ENCODE measurements around the gene KIFC3. TPM values are rescaled to one million over a fixed set of nuclear protein-coding genes. Genes with fewer than 3 reads are reported as not detected.

Gene KIFC3
- total and polyA plus RNA-seq, 9 donors, result 4.6 to 54.0 (median 23.8) TPM

DNA sequence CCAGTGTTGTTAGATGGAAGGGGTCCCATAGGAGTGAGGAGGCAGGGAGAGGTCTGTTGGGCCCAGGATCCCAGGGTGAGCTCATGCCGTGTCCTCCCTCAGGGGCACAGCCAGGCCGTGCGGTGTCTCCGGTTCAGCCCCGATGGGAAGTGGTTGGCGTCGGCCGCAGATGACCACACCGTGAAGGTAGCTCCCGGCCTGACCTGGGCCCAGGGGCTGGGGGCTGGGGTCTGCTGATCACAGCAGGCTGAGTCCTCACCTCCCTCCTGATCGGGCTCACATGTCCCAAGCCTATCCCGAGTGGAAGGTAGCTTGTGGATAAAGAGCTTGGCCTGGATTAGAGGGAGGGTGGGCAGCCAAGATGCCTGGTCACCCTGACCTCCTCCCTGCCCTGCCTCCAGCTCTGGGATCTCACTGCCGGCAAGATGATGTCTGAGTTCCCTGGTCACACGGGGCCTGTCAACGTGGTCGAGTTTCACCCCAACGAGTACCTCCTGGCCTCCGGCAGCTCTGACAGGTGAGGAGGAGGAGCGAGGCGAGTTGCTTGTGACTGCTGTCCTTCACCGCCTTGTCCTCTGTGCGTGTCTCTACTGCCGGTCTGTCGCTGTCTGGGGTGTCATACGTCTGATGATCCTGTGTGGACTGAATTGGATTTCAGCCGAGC is 50.6 kb downstream of the KIFC3 start:
- WGBS, 3 donors, result 78 to 87% (median 80%) methylated on average over 23 to 26 of the region's 26 CpGs
- H3K27me3 ChIP-seq, result no peaks in the 10 kb centered on the region
- no peak overlapping the region for H3K27ac ChIP-seq
- H3K4me3 ChIP-seq, result no peak overlapping the region
- TF ChIP-seq EP300 (IDR thresholded peaks at IDR 0.05), result no peak
- TF ChIP-seq POLR2A (IDR thresholded peaks at IDR 0.05), result no peak
- TF ChIP-seq, protein P1, sequence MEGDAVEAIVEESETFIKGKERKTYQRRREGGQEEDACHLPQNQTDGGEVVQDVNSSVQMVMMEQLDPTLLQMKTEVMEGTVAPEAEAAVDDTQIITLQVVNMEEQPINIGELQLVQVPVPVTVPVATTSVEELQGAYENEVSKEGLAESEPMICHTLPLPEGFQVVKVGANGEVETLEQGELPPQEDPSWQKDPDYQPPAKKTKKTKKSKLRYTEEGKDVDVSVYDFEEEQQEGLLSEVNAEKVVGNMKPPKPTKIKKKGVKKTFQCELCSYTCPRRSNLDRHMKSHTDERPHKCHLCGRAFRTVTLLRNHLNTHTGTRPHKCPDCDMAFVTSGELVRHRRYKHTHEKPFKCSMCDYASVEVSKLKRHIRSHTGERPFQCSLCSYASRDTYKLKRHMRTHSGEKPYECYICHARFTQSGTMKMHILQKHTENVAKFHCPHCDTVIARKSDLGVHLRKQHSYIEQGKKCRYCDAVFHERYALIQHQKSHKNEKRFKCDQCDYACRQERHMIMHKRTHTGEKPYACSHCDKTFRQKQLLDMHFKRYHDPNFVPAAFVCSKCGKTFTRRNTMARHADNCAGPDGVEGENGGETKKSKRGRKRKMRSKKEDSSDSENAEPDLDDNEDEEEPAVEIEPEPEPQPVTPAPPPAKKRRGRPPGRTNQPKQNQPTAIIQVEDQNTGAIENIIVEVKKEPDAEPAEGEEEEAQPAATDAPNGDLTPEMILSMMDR (IDR thresholded peaks at IDR 0.05), result no peak
- peak in 1 of 5 donors; percentile 13 for DNase-seq
- intact Hi-C loops (cut with DNase I), result loop anchor here in 2 of 4 donors (10.0 kb wide), 2 partner anchors 113 to 243 kb away; no protein-coding TSS in a partner anchor
- H3K9me3 ChIP-seq, result no peaks in the 10 kb centered on the region
- no peaks in the 10 kb centered on the region for H3K36me3 ChIP-seq
- H3K4me1 ChIP-seq (ENCODE audit: insufficient read depth), result no peaks in the 10 kb centered on the region

DNA sequence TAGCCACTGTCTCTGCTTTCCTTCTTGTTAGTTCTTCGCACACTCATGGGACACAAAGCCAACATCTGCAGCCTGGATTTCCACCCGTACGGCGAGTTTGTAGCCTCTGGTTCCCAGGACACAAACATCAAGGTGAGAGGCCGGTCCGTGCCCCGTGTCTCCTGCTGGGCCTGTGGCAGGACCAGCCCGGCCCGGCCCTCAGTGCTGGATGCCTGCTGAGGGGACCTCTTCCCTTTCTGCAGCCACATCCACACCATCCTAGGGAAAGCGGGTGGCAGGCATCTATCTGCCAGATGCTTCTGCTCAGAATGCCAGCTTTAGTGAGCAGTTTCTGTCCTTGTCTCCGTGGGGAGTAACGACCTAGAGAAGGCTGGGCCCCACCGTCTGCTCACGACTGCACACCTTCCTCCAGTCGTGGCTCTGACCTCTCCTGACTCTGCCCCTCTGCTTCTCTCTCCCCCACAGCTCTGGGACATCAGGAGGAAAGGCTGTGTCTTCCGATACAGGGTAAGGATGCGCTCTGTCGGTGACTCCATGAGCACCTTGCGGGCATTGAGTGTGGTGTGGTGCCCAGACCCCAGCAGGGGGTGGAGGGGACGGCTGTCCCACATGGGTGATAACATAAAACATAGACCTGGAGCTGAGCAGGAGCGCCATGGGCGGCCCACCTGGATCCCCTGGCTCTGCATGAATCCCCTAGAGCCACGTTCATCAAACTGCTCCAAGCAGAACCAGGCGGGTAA is 51.3 kb downstream of the KIFC3 start:
- Histone ChIP-seq H3K4me3 (no peak overlapping the region), H3K36me3 (no peaks in the 10 kb centered on the region), H3K4me1 (ENCODE audit: insufficient read depth) (no peaks in the 10 kb centered on the region), H3K27me3 (no peaks in the 10 kb centered on the region), H3K27ac (no peak overlapping the region), H3K9me3 (no peaks in the 10 kb centered on the region)
- 84 to 90% (median 88%) methylated on average over 24 of the region's 24 CpGs for WGBS, 3 donors
- peak in 1 of 5 donors; percentile 8 for DNase-seq
- TF ChIP-seq, protein P1 (IDR thresholded peaks at IDR 0.05), result no peak
- TF ChIP-seq POLR2A (IDR thresholded peaks at IDR 0.05), result no peak
- intact Hi-C loops (cut with DNase I), result loop anchor here in 2 of 4 donors (10.0 kb wide), 2 partner anchors 114 to 244 kb away; no protein-coding TSS in a partner anchor

DNA sequence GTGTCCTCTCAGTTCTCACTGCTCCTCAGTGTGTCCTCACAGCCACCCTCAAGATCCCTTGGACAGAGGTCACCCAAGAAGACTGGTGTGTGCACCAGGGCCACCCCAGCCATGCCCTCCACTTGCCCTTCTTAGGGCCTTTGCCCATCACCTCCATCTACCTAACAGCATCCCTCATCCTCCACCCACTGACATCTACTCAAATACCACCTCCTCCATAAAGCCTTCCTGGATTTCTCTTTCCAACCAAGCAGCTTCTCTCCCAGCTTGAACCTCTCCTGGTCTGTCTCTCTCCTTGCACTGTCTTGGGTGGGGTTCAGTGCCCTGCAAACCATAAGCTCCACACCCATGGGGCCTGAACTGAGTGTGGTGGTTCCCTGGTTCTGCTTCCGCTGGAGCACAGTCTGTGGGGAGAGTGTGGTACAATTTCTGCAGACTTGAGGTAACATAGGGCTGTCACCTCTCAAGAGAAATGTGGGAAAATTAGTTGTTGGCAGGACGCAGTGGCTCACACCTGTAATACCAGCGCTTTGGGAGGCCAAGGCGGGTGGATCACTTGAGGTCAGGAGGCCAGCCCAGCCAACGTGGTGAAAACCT is 52.3 kb downstream of the KIFC3 start:
- Histone ChIP-seq H3K4me3 (no peak overlapping the region), H3K27me3 (no peaks in the 10 kb centered on the region), H3K4me1 (ENCODE audit: insufficient read depth) (no peaks in the 10 kb centered on the region), H3K9me3 (no peaks in the 10 kb centered on the region), H3K36me3 (no peaks in the 10 kb centered on the region), H3K27ac (no peak overlapping the region)
- TF ChIP-seq POLR2A (IDR thresholded peaks at IDR 0.05) (no peak), EP300 (IDR thresholded peaks at IDR 0.05) (no peak)
- TF ChIP-seq, protein P1 (IDR thresholded peaks at IDR 0.05), result no peak
- WGBS, 3 donors, result 82 to 92% (median 84%) methylated on average over 5 of the region's 5 CpGs
- peak in 1 of 5 donors; percentile 3 for DNase-seq
- intact Hi-C loops (cut with DNase I), result loop anchor here in 2 of 4 donors (10.0 kb wide), 2 partner anchors 115 to 245 kb away; no protein-coding TSS in a partner anchor

DNA sequence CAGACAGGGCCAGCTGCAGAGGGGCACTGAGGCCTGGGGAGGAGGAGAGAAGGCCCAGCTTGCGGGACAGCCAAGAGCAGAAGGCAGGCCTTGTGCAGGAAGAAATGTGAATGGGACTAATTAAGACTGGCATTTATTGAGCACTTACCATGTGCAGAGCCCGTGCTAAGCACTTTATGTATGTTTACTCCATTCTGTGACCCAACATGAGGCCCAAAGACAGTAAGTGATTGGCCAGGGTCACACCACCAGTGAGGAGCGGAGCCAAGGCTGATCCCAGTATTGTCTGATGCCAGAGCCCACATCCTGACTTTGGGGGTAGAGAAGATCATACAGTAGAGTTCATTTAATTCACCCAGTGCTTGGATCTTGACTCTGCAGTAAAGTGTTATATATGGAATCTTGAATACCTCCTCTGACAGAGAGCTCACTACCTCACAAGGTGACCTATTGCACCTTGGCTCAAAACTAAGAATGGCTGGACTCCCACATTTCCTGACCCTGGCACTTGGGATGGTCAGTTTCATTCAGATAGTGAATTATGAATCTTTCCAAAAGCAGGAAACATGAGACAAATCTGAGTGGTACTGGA is 53.1 kb downstream of the KIFC3 start:
- intact Hi-C loops (cut with DNase I), result no loop called here
- Histone ChIP-seq H3K27ac (no peak overlapping the region), H3K36me3 (no peaks in the 10 kb centered on the region), H3K27me3 (no peaks in the 10 kb centered on the region), H3K4me1 (ENCODE audit: insufficient read depth) (no peaks in the 10 kb centered on the region), H3K4me3 (no peak overlapping the region), H3K9me3 (no peaks in the 10 kb centered on the region)
- TF ChIP-seq EP300 (IDR thresholded peaks at IDR 0.05) (no peak), POLR2A (IDR thresholded peaks at IDR 0.05) (no peak)
- TF ChIP-seq, protein P1 (IDR thresholded peaks at IDR 0.05), result no peak
- 84 to 96% (median 89%) methylated on average over 3 of the region's 3 CpGs for WGBS, 3 donors
- DNase-seq, result no peak
